Retinal pigment epithelial cell (primary cell): ENCODE measurements around the gene ARID3B.

Experiments used
- DNase-seq: peaks from one replicate; pipeline ENCODE4 v3.0.0-alpha.2; 2010; ENCODE audit warnings: low read depth
- H3K4me3 ChIP-seq: 2 replicates; pipeline ENCODE4 v1.5.1; 2011; ENCODE audit warnings: mild to moderate bottlenecking, low read length, control low read depth, moderate library complexity
- CTCF ChIP-seq: conservative IDR thresholded peaks from 2 replicates; pipeline ENCODE4 v1.5.1; 2011; ENCODE audit warnings: low read depth, low read length, control low read depth, inconsistent platforms

ARID3B gene

GRCh38 chr15:74564182-74564581 lies 23.2 kb downstream of the ARID3B start:
- no peak for DNase-seq
- no peak for TF ChIP-seq CTCF
- H3K4me3 ChIP-seq: no peak overlapping the region

GRCh38 chr15:74565381-74566085 lies 24.5 kb downstream of the ARID3B start:
- no peak overlapping the region for H3K4me3 ChIP-seq
- no peak for TF ChIP-seq CTCF
- no peak for DNase-seq

GRCh38 chr15:74568594-74568993 lies 27.6 kb downstream of the ARID3B start:
- TF ChIP-seq CTCF: no peak
- no peak for DNase-seq

GRCh38 chr15:74569731-74570070 lies 28.7 kb downstream of the ARID3B start:
- no peak overlapping the region for H3K4me3 ChIP-seq
- TF ChIP-seq CTCF: no peak
- DNase-seq: no peak

More at GRCh38 chr15:74568594-74568993, 27.6 kb downstream of the ARID3B start:
- no peak overlapping the region for H3K4me3 ChIP-seq

GRCh38 chr15:74571191-74571590 lies 30.2 kb downstream of the ARID3B start:
- H3K4me3 ChIP-seq: no peak overlapping the region
- no peak for TF ChIP-seq CTCF
- no peak for DNase-seq

- no peak for TF ChIP-seq CTCF
- DNase-seq: no peak
- H3K4me3 ChIP-seq: no peak overlapping the region
Measured at GRCh38 chr15:74573987-74574386, 33.0 kb downstream of the ARID3B start.

GRCh38 chr15:74578496-74578994 lies 37.5 kb downstream of the ARID3B start:
- DNase-seq: no peak
- TF ChIP-seq CTCF: no peak
- no peak overlapping the region for H3K4me3 ChIP-seq
